GM12878 (cell line): ENCODE data around the gene KDM4D. TPM values are rescaled to one million over a fixed set of nuclear protein-coding genes. Genes with fewer than 3 reads are reported as not detected.
A peak's percentile ranks its signal among the peaks of the same experiment; 100 is the strongest.

Experiments
- ATAC-seq: fragments of 200-7000 bp; cut with Tn5 transposase; 3 replicates; pipeline ENCODE4 v1.9.1; 2020; ENCODE audit warnings: mild to moderate bottlenecking, moderate library complexity
- BruUV-seq: library from RNA; stranded (reverse); fragments of 400-500 nt; replicated peaks from 2 replicates; lab custom pipeline; 2021; lab: Mats Ljungman, UMichigan
- CTCF ChIA-PET: fragments of 300-600 bp; sonication (Branson Sonifier 250); formaldehyde crosslinking; extraction: SDS; loops from one replicate; lab custom pipeline; 2021; ENCODE audit warnings: inconsistent platforms; lab: Yijun Ruan, JAX
- POLR2A ChIA-PET: fragments of 350-600 bp; formaldehyde crosslinking; extraction: SDS; loops from one replicate; lab custom pipeline; 2021; ENCODE audit warnings: inconsistent platforms; lab: Charles Lee
- RAD21 ChIA-PET: fragments of 300-600 bp; sonication (Branson Sonifier 250); formaldehyde crosslinking; loops from one replicate; lab custom pipeline; 2023; ENCODE audit warnings: antibody characterized with exemption; ENCODE audit not compliant: unreplicated experiment; lab: Charles Lee
- SMC1A ChIA-PET: fragments of 300-600 bp; sonication (Branson Sonifier 250); formaldehyde crosslinking; loops from one replicate; lab custom pipeline; 2023; ENCODE audit not compliant: unreplicated experiment, uncharacterized antibody; lab: Charles Lee
- DNase-seq: peaks from one replicate; pipeline ENCODE4 v3.0.0-alpha.2; 2011; ENCODE audit warnings: low read depth, low spot score
- FAIRE-seq: peaks from 3 replicates; lab custom pipeline; 2011; peaks lifted over from hg19 to GRCh38; lab: Jason Lieb, UNC
- H2AFZ ChIP-seq: 2 replicates; pipeline ENCODE4 v1.6.0; 2011; ENCODE audit warnings: low read depth, low read length, control low read depth; ENCODE audit not compliant: control insufficient read depth
- H3K27ac ChIP-seq: 2 replicates; pipeline ENCODE4 v1.5.1; 2011; ENCODE audit warnings: control low read depth; ENCODE audit not compliant: control insufficient read depth, insufficient read depth
- H3K27me3 ChIP-seq, 2 experiments: replicated peaks in 1 of 2; 2 replicates each; pipeline versions ENCODE4 v1.6.0 to v1.6.1; 2011; ENCODE audit warnings: low read length in 1 of 2; ENCODE audit not compliant: control insufficient read depth in 2 of 2, insufficient read depth in 2 of 2
- H3K36me3 ChIP-seq, 2 experiments: 2 replicates each; pipeline ENCODE4 v1.5.1; 2011; ENCODE audit warnings: low read length in 1 of 2; ENCODE audit not compliant: control insufficient read depth in 2 of 2, insufficient read depth in 2 of 2
- H3K4me1 ChIP-seq: 2 replicates; pipeline ENCODE4 v1.6.1; 2011; ENCODE audit warnings: mild to moderate bottlenecking, low read length, moderate library complexity, mixed read lengths; ENCODE audit not compliant: control insufficient read depth, insufficient read depth
- H3K4me2 ChIP-seq: 2 replicates; pipeline ENCODE4 v1.6.0; 2011; ENCODE audit warnings: control low read depth; ENCODE audit not compliant: control insufficient read depth, insufficient read depth
- H3K4me3 ChIP-seq: fragments of 200-600 bp; sonication (generic); 2 replicates; pipeline ENCODE4 v1.5.1; 2016
- H3K79me2 ChIP-seq: 2 replicates; pipeline ENCODE4 v1.6.0; 2011; ENCODE audit warnings: low read length; ENCODE audit not compliant: control insufficient read depth, insufficient read depth
- H3K9ac ChIP-seq: 2 replicates; pipeline ENCODE4 v1.8.0; 2011; ENCODE audit warnings: low read length, control low read depth, mixed read lengths; ENCODE audit not compliant: control insufficient read depth, insufficient read depth
- H3K9me3 ChIP-seq: replicated peaks from 3 replicates; pipeline ENCODE4 v1.5.1; 2011; ENCODE audit warnings: mild to moderate bottlenecking, low read length; ENCODE audit not compliant: control insufficient read depth, insufficient read depth
- H4K20me1 ChIP-seq: 2 replicates; pipeline ENCODE4 v1.6.0; 2011; ENCODE audit not compliant: control insufficient read depth, insufficient read depth
- BHLHE40 ChIP-seq, 2 experiments: fragments of 450-650 bp in 1 of 2; IDR thresholded peaks; 2 replicates each; pipeline ENCODE4 v1.6.1; 2011 to 2017; ENCODE audit warnings: low read depth in 2 of 2, borderline replicate concordance in 1 of 2, improper control_type of control experiment in 1 of 2, low read length in 1 of 2, mild to moderate bottlenecking in 1 of 2
- CHD2 ChIP-seq: IDR thresholded peaks from 2 replicates; pipeline ENCODE4 v1.6.1; 2011; ENCODE audit warnings: low read depth, low read length, improper control_type of control experiment, borderline replicate concordance
- CREB1 ChIP-seq: IDR thresholded peaks from 2 replicates; pipeline ENCODE4 v1.6.1; 2012; ENCODE audit warnings: low read depth, mild to moderate bottlenecking, inconsistent platforms
- HDAC2 ChIP-seq: fragments of 200-600 bp; sonication (generic); IDR thresholded peaks from 2 replicates; pipeline ENCODE4 v1.6.1; 2017
- IRF5 ChIP-seq: fragments of 450-650 bp; IDR thresholded peaks from 2 replicates; pipeline ENCODE4 v1.6.1; 2017; ENCODE audit warnings: borderline replicate concordance
- MEF2B ChIP-seq: fragments of 450-650 bp; IDR thresholded peaks from 2 replicates; pipeline ENCODE4 v1.6.1; 2018; ENCODE audit warnings: mild to moderate bottlenecking, moderate library complexity; ENCODE audit not compliant: partially characterized antibody, poor library complexity, severe bottlenecking
- PML ChIP-seq: IDR thresholded peaks from 2 replicates; pipeline ENCODE4 v1.6.1; 2012; ENCODE audit warnings: low read length, inconsistent platforms
- SUZ12 ChIP-seq: fragments of 200-600 bp; sonication (generic); IDR thresholded peaks from one replicate; pipeline ENCODE4 v1.6.1; 2018; ENCODE audit warnings: antibody characterized with exemption, mild to moderate bottlenecking; ENCODE audit not compliant: unreplicated experiment
- TBL1XR1 ChIP-seq: IDR thresholded peaks from 2 replicates; pipeline ENCODE4 v1.6.1; 2012; ENCODE audit warnings: low read depth, low read length, improper control_type of control experiment
- ZNF24 ChIP-seq: fragments of 450-650 bp; IDR thresholded peaks from 2 replicates; pipeline ENCODE4 v1.6.1; 2017; ENCODE audit warnings: antibody characterized with exemption, mild to moderate bottlenecking
- WGBS: methylation state at CpG from one replicate; pipeline ENCODE4 v1.1.6; 2016; ENCODE audit warnings: low lambda C conversion rate; ENCODE audit not compliant: insufficient replicate concordance, insufficient coverage; ENCODE audit errors: missing lambda C conversion rate; 5-methylcytosine and 5-hydroxymethylcytosine counted together
- in situ Hi-C: fragments of 300-500 bp; cut with MboI; formaldehyde crosslinking; loops from 9 replicates; pipeline ENCODE4 v1.14.3; 2018; ENCODE audit warnings: mixed read lengths
- intact Hi-C: fragments of 100-400 bp; cut with micrococcal nuclease; formaldehyde crosslinking; loops from one replicate; pipeline ENCODE4 v1.14.2; 2022; ENCODE audit not compliant: unreplicated experiment
- polyA plus RNA-seq, 11 experiments: library from polyadenylated mRNA; depleted of rRNA in 4 of 11; unstranded in 6 of 11; stranded (reverse) in 5 of 11; fragments of >200 nt; fragmentation: Nextera tagmentation in 4 of 11; fragmentation: Illumina TruSeq in 1 of 11; extraction: Ambion mirVana in 4 of 11; extraction: Trizol in 1 of 11; gene quantifications; 1 replicate in 1 of 11; 2 replicates in 10 of 11; pipeline versions ENCODE4 v1.2.1 to v1.2.3, GENCODE V29; 2011 to 2016; ENCODE audit warnings: inconsistent platforms in 2 of 11, missing spikeins in 2 of 11, low read depth in 1 of 11
- total RNA-seq, 4 experiments: library from RNA; depleted of rRNA in 3 of 4; stranded (reverse); fragments of >200 nt in 3 of 4; fragmentation: Illumina TruSeq in 1 of 4; extraction: Trizol in 1 of 4; gene quantifications; 2 replicates each; pipeline versions ENCODE4 v1.2.1 to v1.2.3, GENCODE V29; 2013 to 2021
- TF ChIP-seq, protein P1 (sequence below): fragments of 450-650 bp; formaldehyde crosslinking; IDR thresholded peaks from 2 replicates; pipeline ENCODE4 v1.4.0; 2022; ENCODE audit warnings: mild to moderate bottlenecking, moderate library complexity

Gene KDM4D
- total and polyA plus RNA-seq, 10 of the 15 experiments (the other 5 are each of a cell fraction or from before 2014, with no cell fraction given), result 0.63 to 2.6 (median 1.3) TPM

- in situ Hi-C loops (no loop called here), intact Hi-C loops (loop anchor here (5.0 kb wide), 1 partner anchor 92 kb away; the partner anchor contains the start of gene SRSF8)
- no TSS peak for BruUV-seq
- H3K9me3 ChIP-seq, result no peaks in the 10 kb centered on the region
- no peak overlapping the region for H3K4me2 ChIP-seq
- H4K20me1 ChIP-seq, result no peaks in the 10 kb centered on the region
- SMC1A ChIA-PET, result interaction anchor here (0.7 to 2.6 kb wide), 8 partner anchors 9 to 173 kb away, joined by 3 to 12 read pairs (median 3); no protein-coding TSS in a partner anchor
- no peak overlapping the region for H3K9ac ChIP-seq
- no peak overlapping the region for H3K4me3 ChIP-seq
- peaks cover 21% of the 10 kb centered on the region for H3K79me2 ChIP-seq
- CTCF ChIA-PET, result interaction anchor here (0.6 to 3.3 kb wide), 6 partner anchors 11 to 472 kb away, joined by 3 to 18 read pairs (median 4); partner anchors contain the start of gene SRSF8
- no peaks in the 10 kb centered on the region for H3K27me3 ChIP-seq
- RAD21 ChIA-PET, result interaction anchor here (1.1 to 2.0 kb wide), 3 partner anchors 89 to 254 kb away, joined by 3 to 5 read pairs (median 4); no protein-coding TSS in a partner anchor
- TF ChIP-seq MEF2B (no peak), ZNF24 (peak; percentile 90)
- peak overlapping the region; percentile 56 for H2AFZ ChIP-seq
- DNase-seq, result no peak
- POLR2A ChIA-PET, result interaction anchor here (1.2 kb wide), 1 partner anchor 115 kb away, joined by 3 read pairs; no protein-coding TSS in a partner anchor
- H3K36me3 ChIP-seq, result no peaks in the 10 kb centered on the region
- 82% methylated on average over 1 of the region's 1 CpG for WGBS
- no peak overlapping the region for H3K27ac ChIP-seq
- ATAC-seq, result no peak
- no peak for FAIRE-seq
- H3K4me1 ChIP-seq, result no peaks in the 10 kb centered on the region
Measured at GRCh38 chr11:94975599-94975998, 2.1 kb downstream of the KDM4D start.

GRCh38 chr11:94987378-94987777 lies 13.9 kb downstream of the KDM4D start:
- ChIA-PET RAD21 (no interaction called here), POLR2A (no interaction called here), CTCF (no interaction called here), SMC1A (no interaction called here)
- Histone ChIP-seq H3K36me3 (no peaks in the 10 kb centered on the region), H3K9me3 (no peaks in the 10 kb centered on the region), H3K27me3 (no peaks in the 10 kb centered on the region), H3K4me2 (no peak overlapping the region), H2AFZ (no peak overlapping the region), H3K79me2 (no peaks in the 10 kb centered on the region), H3K9ac (no peak overlapping the region), H3K27ac (no peak overlapping the region), H4K20me1 (no peaks in the 10 kb centered on the region), H3K4me1 (no peaks in the 10 kb centered on the region), H3K4me3 (no peak overlapping the region)
- intact Hi-C loops (no loop called here), in situ Hi-C loops (no loop called here)
- FAIRE-seq (no peak), ATAC-seq (no peak), DNase-seq (no peak)
- no TSS peak for BruUV-seq
- 38% methylated on average over 4 of the region's 4 CpGs for WGBS
- TF ChIP-seq BHLHE40 (IDR thresholded peaks at IDR 0.05; ENCODE audit: borderline replicate concordance in 1 of 2, low read depth in 2 of 2, low read length in 1 of 2) (no peak), TBL1XR1 (no peak), HDAC2 (no peak), SUZ12 (no peak), CHD2 (no peak), IRF5 (no peak), CREB1 (no peak), PML (no peak)
- TF ChIP-seq, protein P1, sequence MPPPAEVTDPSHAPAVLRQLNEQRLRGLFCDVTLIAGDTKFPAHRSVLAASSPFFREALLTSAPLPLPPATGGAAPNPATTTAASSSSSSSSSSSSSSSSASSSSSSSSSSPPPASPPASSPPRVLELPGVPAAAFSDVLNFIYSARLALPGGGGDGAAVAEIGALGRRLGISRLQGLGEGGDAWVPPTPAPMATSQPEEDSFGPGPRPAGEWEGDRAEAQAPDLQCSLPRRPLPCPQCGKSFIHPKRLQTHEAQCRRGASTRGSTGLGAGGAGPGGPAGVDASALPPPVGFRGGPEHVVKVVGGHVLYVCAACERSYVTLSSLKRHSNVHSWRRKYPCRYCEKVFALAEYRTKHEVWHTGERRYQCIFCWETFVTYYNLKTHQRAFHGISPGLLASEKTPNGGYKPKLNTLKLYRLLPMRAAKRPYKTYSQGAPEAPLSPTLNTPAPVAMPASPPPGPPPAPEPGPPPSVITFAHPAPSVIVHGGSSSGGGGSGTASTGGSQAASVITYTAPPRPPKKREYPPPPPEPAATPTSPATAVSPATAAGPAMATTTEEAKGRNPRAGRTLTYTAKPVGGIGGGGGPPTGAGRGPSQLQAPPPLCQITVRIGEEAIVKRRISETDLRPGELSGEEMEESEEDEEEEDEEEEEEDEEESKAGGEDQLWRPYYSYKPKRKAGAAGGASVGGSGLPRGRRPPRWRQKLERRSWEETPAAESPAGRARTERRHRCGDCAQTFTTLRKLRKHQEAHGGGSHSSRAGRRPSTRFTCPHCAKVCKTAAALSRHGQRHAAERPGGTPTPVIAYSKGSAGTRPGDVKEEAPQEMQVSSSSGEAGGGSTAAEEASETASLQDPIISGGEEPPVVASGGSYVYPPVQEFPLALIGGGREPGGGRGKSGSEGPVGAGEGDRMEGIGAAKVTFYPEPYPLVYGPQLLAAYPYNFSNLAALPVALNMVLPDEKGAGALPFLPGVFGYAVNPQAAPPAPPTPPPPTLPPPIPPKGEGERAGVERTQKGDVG (CRISPR knock-in tag), result no peak
